Loucy (cell line): ENCODE results near the gene C16orf74.

Source experiments
- H2AFZ ChIP-seq: fragments of 200-600 bp; sonication (generic); 2 replicates; pipeline ENCODE4 v1.6.0; 2016; ENCODE audit warnings: antibody characterized with exemption, mild to moderate bottlenecking, low read length, moderate library complexity
- H3F3A ChIP-seq: fragments of 200-600 bp; 2 replicates; pipeline ENCODE4 v1.6.0; 2016; ENCODE audit warnings: antibody characterized with exemption, low read depth, mild to moderate bottlenecking
- H3K27me3 ChIP-seq: fragments of 200-600 bp; sonication (generic); 2 replicates; pipeline ENCODE4 v1.6.1; 2014; ENCODE audit warnings: low read length, mild to moderate bottlenecking; ENCODE audit not compliant: insufficient read depth, poor library complexity, severe bottlenecking
- H3K36me3 ChIP-seq: fragments of 200-600 bp; sonication (generic); 2 replicates; pipeline ENCODE4 v1.6.1; 2016; ENCODE audit warnings: low read length; ENCODE audit not compliant: insufficient read depth
- H3K4me1 ChIP-seq: fragments of 200-600 bp; sonication (generic); 2 replicates; pipeline ENCODE4 v1.5.1; 2014; ENCODE audit warnings: low read length, mild to moderate bottlenecking; ENCODE audit not compliant: insufficient read depth, poor library complexity, severe bottlenecking
- H3K4me2 ChIP-seq: fragments of 200-600 bp; sonication (generic); 2 replicates; pipeline ENCODE4 v1.6.0; 2014; ENCODE audit warnings: antibody characterized with exemption, low read length, low read depth, mild to moderate bottlenecking; ENCODE audit not compliant: poor library complexity, severe bottlenecking
- H3K4me3 ChIP-seq: fragments of 200-600 bp; sonication (generic); 2 replicates; pipeline ENCODE4 v1.5.1; 2014; ENCODE audit warnings: low read length, mild to moderate bottlenecking, mixed read lengths; ENCODE audit not compliant: poor library complexity, severe bottlenecking
- H3K79me2 ChIP-seq: fragments of 200-600 bp; sonication (generic); 2 replicates; pipeline ENCODE4 v1.6.1; 2014; ENCODE audit warnings: low read length; ENCODE audit not compliant: insufficient read depth
- H3K9ac ChIP-seq: fragments of 200-600 bp; sonication (generic); 2 replicates; pipeline ENCODE4 v1.6.0; 2014; ENCODE audit warnings: mild to moderate bottlenecking, low read depth, low read length, moderate library complexity; ENCODE audit not compliant: poor library complexity, severe bottlenecking
- H3K9me2 ChIP-seq: fragments of 200-600 bp; sonication (generic); replicated peaks from 2 replicates; pipeline ENCODE4 v1.6.1; 2016; ENCODE audit warnings: low read depth, low read length, mixed read lengths
- H3K9me3 ChIP-seq: fragments of 200-600 bp; sonication (generic); 2 replicates; pipeline ENCODE4 v1.6.1; 2014; ENCODE audit warnings: mild to moderate bottlenecking, antibody characterized with exemption, low read length, low read depth; ENCODE audit not compliant: insufficient read depth
- H4K20me1 ChIP-seq: fragments of 200-600 bp; sonication (generic); 2 replicates; pipeline ENCODE4 v1.6.0; 2014; ENCODE audit warnings: antibody characterized with exemption, low read length, mild to moderate bottlenecking; ENCODE audit not compliant: insufficient read depth, poor library complexity, severe bottlenecking
- EZH2phosphoT487 ChIP-seq: fragments of 200-600 bp; IDR thresholded peaks from 2 replicates; pipeline ENCODE4 v1.6.1; 2018; ENCODE audit warnings: antibody characterized with exemption, mild to moderate bottlenecking, moderate library complexity, borderline replicate concordance
- TF ChIP-seq, protein P1 (sequence below): fragments of 200-600 bp; sonication (generic); conservative IDR thresholded peaks from 2 replicates; pipeline ENCODE4 v1.5.1; 2014; ENCODE audit warnings: mild to moderate bottlenecking, antibody characterized with exemption, low read length

The C16orf74 gene

DNA sequence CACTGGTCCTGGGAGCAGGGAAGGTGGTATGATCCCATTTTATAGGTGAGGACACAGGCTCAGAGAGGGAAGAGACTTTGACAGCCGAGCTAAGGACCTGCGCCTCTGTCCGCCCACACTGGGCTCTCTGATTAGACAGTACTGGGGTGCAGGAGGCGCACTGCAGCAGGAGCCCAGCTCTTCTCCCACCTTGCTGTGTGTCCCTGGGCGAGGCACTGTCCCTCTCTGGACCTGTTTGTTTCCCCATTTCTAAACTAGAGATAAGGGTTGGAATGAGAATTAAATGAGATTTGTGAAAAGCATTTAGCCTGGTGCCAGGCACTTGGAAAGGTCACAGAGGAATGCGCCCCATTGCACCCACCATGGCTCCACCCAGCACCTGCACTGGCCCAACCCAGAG is 42.6 kb downstream of the C16orf74 start:
- Histone ChIP-seq H3K4me3 (no peak overlapping the region), H3K9ac (no peak overlapping the region), H4K20me1 (no peaks in the 10 kb centered on the region), H2AFZ (no peak overlapping the region), H3K79me2 (no peaks in the 10 kb centered on the region), H3K4me1 (no peaks in the 10 kb centered on the region), H3K9me3 (no peaks in the 10 kb centered on the region), H3K9me2 (no peaks in the 10 kb centered on the region), H3K36me3 (no peaks in the 10 kb centered on the region), H3F3A (no peaks in the 10 kb centered on the region), H3K27me3 (no peaks in the 10 kb centered on the region), H3K4me2 (no peak overlapping the region)
- no peak for TF ChIP-seq EZH2phosphoT487
- TF ChIP-seq, protein P1, sequence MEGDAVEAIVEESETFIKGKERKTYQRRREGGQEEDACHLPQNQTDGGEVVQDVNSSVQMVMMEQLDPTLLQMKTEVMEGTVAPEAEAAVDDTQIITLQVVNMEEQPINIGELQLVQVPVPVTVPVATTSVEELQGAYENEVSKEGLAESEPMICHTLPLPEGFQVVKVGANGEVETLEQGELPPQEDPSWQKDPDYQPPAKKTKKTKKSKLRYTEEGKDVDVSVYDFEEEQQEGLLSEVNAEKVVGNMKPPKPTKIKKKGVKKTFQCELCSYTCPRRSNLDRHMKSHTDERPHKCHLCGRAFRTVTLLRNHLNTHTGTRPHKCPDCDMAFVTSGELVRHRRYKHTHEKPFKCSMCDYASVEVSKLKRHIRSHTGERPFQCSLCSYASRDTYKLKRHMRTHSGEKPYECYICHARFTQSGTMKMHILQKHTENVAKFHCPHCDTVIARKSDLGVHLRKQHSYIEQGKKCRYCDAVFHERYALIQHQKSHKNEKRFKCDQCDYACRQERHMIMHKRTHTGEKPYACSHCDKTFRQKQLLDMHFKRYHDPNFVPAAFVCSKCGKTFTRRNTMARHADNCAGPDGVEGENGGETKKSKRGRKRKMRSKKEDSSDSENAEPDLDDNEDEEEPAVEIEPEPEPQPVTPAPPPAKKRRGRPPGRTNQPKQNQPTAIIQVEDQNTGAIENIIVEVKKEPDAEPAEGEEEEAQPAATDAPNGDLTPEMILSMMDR: no peak

DNA sequence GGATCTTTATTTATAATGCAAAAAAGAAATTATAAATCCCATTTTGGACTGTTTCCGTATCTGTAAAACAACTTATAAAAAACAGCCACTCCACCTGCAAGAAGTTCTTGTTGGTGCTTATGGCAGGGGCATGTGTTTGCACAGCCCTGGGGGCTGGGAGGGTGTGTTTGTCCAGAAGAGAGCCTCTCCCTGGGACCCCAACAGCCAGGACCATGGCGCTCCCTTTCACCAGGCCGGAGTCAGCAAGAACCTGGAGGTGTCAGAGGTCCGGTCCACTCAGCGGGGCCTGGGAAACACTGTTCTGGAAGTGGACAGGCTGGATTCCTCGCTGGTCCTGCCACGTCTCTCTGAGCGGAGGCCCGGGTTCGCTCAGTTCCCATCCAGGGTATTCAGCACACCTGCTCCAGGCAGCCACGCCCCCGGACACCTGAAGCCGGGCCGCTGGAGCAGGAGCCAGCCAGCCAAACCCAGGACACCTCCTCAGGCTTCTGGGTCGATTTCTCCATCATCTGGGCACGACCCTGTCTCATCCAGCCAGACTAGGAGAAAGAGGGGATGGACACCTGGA is 43.3 kb downstream of the C16orf74 start:
- no peaks in the 10 kb centered on the region for H3F3A ChIP-seq
- H2AFZ ChIP-seq: no peak overlapping the region
- H3K4me3 ChIP-seq: no peak overlapping the region
- no peaks in the 10 kb centered on the region for H3K9me2 ChIP-seq
- H3K9me3 ChIP-seq: no peaks in the 10 kb centered on the region
- H3K27me3 ChIP-seq: no peaks in the 10 kb centered on the region
- H3K9ac ChIP-seq: no peak overlapping the region
- TF ChIP-seq, protein P1: no peak
- TF ChIP-seq EZH2phosphoT487: no peak
- H4K20me1 ChIP-seq: no peaks in the 10 kb centered on the region
- H3K36me3 ChIP-seq: no peaks in the 10 kb centered on the region
- H3K4me2 ChIP-seq: no peak overlapping the region
- no peaks in the 10 kb centered on the region for H3K79me2 ChIP-seq
- H3K4me1 ChIP-seq: no peaks in the 10 kb centered on the region

DNA sequence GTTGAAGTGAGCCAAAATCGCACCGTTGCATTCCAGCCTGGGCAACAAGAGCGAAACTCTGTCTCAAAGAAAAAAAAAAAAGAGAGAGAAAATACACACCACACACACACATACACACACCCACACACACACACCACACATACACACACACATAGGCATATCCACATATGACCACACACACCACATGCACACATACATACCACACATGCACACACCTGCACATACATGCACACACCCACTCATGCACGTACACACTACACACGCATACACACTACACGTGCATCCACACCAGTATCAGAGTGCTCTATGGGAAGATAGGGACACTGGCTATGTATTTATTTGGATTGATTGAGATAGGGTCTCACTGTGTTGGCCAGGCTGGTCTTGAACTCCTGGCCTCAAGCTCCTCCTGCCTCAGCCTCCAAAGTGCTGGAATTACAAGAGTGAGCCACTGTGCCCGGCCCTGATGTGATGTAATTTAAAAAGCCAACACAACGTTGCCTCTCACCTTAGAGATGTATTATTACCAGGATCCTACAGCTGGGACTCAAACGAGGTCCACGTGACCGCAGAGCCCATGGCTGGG is 44.4 kb downstream of the C16orf74 start:
- H3K4me1 ChIP-seq: no peaks in the 10 kb centered on the region
- H3K9me3 ChIP-seq: no peaks in the 10 kb centered on the region
- H3K4me2 ChIP-seq: no peak overlapping the region
- TF ChIP-seq, protein P1: no peak
- no peak for TF ChIP-seq EZH2phosphoT487
- no peaks in the 10 kb centered on the region for H3F3A ChIP-seq
- H3K79me2 ChIP-seq: no peaks in the 10 kb centered on the region
- no peaks in the 10 kb centered on the region for H3K27me3 ChIP-seq
- H2AFZ ChIP-seq: no peak overlapping the region
- H3K9me2 ChIP-seq: no peaks in the 10 kb centered on the region
- H3K4me3 ChIP-seq: no peak overlapping the region
- H3K36me3 ChIP-seq: no peaks in the 10 kb centered on the region
- no peak overlapping the region for H3K9ac ChIP-seq
- no peaks in the 10 kb centered on the region for H4K20me1 ChIP-seq
